ENCODE data around the gene RGS6.

The RGS6 gene

DNA sequence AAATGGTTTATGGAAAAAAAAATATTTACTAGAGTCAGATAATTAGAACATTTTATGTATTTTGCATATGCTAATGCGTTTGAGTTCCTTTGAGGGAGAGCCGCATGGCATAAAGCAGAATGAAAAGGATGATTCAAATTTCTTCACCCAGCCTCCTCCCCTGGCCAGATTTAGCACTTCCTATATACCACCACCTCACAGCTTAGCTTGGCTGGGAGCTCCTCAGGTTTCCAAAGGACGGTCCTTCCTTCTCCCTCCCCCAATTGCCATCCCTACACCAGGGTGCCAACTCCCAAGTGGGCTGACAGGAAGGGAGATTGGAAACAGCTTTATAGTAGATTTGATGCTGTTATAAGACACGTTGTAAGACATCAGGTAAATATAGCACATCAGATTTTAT lies 157.4 kb downstream of the RGS6 start:
- no peak for DNase-seq

DNA sequence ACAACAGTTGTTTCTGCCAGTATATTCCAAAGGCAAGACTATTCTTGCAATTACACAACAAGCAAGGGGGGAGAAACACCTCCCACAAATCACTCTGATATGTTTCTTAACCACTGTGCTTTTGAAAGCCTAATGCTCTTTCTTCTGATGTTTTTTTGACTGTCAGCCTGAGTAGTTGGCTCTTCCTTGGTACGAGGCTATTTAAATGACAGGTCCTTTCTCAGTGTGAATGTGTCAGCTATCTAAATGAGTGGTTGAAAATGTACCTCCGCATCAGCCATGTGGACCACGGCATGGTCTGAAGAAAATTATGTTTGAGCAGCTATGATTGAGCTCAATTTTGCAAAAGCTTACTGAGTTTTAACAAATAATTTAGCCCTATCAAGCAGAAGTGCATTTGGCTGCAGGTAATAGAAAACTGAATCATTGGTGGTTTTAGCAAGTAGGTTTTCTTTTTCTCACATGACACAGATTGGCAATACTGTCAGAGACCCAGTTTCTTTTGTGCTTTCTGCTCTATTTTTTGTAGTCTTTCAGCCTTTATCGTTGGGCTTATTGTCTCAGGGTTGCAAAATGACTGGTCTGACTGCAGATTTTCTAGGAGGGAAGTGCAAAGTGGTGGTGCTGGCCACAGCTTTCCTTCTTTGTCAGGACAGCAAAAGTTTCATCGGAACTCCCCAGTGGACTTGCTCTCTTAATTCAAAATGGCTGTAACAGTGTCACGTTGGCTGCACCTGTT lies 162.8 kb downstream of the RGS6 start:
- DNase-seq = no peak

DNA sequence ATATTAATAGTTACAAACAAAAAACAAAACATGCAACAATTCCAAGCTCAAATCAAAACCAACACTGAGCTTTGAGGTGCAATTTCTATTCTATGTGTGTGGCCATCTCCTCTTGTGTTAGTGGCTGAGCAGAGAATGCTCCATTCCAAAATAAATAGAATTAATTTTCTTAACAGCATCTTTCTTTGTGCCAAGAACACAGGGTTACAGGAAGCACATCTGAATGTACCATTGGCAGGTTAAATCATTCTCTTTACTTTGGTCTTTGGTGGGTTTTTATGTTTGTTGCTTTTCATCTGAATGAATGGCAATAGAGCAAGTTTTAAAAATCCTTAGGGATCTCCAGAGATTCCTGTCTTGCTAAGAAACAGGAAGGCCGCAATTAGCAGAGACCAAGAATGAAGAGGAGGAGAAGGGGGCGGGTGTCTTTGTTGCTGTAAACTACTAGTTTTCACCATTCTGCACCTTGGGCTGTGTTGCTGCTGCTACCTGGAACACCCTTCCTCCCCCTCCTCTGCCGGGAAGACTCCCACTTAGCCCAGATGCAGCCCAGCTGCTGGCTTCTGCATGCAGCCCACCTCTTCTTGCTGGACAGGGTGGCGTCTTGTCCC lies 165.0 kb downstream of the RGS6 start:
- no peak for DNase-seq

DNA sequence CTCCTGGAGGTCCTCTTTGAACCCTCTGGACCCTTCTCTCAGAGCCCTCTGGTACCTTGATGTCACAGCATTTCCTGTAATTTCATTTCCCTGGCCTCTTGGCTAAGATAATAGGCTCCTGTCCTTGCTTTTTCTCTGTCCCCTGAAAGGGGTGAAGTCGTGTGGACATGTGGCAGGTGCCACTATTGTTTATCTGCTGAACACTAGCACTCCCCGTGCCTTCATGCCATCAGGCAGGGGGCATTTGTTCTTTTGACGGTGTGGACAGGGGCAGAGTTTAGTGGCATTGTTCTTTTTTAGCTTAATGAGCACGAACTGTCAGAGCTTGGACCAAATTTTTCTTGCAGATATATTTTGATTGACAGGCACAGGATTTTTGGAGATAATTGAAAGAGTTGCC lies 166.0 kb downstream of the RGS6 start:
- no peak for DNase-seq

DNA sequence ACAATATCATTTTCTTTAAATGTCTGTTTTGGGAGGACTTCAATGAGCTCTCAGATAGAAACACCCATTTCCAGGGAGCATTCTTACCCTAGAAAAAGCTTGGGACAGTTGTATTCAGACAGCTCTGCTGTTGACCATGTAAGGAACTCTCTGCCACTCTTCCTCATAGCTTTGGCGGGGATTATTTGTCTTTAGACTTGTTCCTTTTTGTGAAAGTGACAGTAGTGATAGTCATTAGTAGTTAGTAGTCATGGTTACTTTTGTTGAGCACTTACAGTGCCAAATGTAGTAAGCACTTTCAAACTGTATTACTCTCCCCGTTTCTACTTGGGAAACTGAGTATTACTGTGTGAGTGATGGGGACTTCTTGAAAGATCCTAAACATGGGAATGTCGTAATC lies 167.3 kb downstream of the RGS6 start:
- DNase-seq = no peak

DNA sequence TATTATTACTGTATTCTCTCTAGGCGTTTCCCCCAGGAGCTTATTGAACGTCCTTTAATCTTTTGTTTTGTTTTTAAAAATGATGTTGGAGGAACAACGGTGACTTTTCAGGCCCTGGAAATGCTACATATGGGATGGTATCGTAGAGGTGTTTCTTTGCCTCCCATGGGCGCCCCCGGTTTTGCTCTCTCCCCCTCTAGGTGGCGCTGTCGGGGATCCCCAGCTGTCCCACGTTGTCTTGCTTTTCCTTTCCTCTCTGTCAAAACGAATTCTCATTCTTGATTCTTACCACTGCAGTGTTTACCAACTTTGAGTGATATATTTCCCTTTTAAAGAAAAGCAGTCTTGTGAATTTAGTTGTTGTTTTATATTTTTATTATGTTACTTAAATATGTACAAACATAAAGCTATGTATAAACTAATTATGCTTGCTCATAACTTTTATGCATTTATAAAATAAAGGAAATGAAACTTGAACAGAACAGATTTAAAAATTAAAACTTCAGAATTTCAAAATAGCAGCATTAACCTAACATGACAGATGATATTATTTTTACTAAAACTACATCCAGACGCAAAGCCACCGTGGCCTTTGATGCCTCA lies 171.9 kb downstream of the RGS6 start:
- DNase-seq = no peak

DNA sequence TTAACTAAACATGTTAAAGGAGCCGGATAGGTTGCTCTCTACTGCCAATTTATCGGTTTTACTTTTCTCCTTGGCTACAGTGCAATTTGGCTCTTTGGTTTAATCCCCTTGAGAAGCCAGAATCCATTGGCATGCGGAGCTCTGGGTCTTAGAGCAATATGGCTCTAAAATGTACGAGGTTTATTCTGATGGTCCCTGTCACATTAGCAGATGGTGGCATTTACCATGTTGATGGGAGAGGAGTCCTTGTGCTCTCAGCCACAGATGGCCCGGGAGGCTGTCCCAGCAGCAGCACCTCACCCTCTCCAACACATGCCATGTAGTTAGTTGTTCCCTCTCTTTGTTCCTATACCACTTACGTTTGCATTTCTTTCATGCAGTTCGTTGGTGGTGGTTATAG lies 179.7 kb downstream of the RGS6 start:
- DNase-seq = no peak

DNA sequence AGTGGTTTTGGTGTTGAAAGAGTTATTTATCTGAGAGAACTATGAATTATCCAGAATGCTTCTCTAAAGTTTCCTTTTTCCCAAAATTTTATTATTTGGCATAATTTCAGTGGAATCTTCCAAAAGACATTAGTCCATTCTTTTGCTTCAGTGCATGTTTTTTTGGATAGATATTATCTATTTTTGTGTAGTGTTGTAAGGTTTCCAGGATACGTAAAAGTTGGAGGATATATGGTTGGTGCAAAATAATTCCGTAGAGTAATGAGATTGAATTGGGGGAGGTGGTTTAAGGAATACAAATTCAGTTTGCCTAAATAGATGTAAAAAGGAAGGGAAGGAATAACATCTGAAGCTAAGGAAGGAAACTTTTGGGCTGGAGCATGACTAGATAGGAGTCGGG lies 186.6 kb downstream of the RGS6 start:
- no peak for DNase-seq

DNA sequence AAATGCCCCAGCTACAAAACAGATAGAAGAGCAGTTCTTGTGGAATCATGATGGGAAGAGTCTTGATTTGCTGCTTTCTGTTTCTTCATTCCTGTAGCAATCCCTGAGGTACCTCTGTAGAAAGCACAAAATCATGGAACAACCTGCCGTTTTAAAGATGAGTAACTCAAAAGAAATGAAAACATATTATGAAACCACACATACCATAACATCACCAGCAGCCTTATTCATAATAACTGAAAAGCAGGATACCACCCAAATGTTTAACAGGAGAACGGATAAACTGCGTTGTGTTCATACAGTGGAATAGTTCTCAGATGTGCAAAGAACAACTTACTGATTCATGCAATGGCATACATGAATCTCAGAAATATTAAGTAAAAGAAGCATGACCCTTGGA lies 188.1 kb downstream of the RGS6 start:
- DNase-seq = no peak

DNA sequence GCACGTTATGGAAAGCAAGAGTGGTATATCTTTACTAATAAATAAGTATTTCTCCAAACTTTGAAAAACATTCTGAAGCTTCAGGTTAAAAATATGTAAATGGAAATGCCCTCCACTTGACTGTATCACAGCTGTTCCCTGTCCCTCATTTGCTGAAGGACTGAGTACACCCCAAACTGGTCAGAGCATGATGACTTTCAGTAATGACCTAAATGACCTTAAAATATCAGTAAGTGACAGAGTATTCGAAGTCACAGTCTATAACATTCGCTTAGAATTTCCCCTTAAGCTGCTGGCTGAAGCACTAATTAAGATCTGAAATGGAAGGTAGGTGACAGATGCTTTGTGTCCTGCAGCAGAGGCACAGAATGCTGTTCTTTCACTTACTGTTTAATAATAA lies 191.5 kb downstream of the RGS6 start:
- DNase-seq = no peak

DNA sequence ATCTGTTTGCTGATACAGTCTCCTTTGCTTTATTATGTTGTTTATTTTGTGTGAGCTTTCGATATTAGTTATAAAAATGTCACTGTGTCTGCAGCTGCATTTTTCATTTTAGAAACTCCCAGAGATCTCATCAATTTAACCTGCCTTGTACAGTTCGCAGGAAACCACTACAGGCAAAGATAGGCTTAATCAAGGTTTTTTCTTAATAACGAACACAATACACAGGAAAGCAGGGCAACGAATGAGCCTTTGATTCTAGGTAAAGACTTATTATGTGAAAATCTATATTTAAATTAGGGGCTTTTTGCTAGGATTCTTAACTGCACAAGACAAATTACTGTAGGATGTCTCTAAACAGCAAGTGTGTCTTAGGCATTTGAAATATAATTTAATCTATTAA lies 191.9 kb downstream of the RGS6 start:
- no peak for DNase-seq

DNA sequence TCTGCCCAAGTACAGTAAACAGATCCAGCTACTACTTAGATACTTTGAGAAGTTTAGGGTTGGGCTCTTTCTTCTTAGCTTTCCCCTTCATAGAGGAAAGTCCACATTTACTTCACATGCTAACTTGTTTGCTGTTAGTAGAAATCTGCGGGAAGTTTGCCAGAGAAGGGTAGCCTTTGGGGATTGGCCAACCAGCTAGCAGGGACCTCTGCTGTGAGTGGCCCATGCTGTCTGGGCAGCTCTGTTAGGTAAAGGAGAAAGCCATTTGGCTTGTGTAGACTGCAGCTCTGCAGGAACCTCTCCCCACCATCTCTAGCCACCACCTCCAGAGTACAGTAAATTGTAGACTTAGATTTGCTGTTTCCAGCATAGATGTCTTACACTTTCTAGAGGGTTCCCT lies 193.9 kb downstream of the RGS6 start:
- DNase-seq = no peak

DNA sequence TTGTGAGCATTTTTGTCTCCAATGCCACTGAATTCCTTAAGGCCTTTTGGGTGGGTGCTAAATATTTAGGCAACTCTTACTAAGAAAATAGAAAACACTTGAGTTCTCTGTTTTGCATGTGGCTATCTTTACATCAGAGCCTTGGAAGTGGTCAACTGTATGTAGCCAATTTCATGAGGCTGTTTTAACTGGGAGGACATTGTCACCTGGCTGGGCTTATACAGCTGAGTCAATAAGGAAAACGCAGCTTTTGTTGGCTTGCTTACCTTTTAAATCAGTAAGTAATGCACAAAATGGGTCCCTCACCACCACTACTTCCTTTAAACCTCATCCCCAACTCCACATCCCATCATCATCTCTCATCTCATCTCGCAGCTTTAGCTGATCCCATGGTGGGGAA lies 194.3 kb downstream of the RGS6 start:
- no peak for DNase-seq

DNA sequence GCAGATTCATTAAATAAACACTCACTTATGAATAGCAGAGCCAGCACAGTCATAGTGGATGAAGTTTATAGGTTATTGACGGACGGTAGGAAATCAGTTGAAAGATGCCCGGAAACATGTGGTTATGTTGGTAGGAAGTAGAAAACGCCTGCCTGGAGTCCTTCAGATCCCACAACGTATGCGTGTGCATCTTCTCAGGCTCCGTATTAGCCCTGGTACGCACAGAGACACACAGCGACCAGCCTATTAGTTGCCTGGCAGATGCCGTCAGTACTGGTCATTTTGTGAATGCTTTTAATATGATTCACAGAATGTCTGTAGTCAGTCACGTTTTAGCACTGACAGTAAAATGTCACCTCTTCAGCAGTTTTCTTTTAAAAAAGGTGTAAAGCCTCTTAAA lies 196.4 kb downstream of the RGS6 start:
- no peak for DNase-seq

DNA sequence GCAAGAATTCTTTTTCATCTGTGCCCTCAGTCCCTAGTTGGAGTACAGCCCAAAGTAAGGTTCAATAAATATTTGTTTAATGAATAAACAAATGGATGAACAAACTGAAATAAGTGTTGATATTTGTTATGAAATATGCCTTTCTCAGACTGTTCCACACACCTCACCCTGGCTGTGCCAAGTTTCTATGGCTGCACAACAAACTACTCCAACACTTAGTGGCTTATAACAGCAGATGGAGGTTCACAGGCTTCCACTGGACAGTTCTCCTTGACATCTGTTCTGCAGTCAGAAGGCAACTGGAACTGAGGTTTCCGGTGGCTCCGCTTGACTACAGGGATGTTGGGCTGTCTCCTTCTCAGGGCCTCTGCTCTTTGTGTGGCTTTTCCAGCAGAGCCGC lies 197.1 kb downstream of the RGS6 start:
- DNase-seq = no peak

DNA sequence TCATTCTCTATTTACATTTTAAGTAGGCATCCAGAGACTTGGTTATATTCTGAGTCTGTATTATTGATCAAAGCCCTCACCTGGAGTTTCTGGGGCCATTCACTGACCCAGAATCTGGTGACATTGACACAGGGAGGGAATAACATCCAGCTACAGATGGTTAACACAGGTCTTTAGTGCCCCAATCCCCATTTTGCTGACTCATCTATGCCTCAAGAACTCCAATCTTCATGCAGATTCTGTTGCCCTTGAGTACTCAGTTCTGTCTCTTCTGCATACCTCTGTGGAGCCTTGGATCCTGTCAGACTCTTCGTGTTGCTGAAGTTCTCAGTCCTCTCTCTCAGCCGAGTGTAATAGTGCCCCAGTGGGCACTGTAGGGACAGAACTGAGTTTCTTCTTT lies 208.9 kb downstream of the RGS6 start:
- no peak for DNase-seq

DNA sequence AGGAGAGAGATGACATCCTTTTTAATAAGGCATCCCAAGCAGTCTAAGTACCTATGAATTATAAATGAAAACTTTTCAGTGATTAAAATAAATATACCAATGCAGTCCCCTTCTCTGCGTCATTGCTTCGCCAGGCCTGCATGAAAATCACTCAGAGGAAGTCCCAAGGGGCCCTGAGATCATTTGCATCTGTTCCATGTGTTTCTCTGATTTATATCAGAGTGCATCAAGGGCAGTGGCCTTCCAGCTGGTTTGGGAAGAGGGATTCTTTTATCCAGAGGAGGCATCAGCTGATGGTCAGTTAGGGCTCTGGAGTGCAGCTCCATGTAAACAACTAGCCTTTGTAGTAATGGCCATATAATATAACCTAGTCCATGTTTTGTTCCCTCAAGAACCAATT lies 210.1 kb downstream of the RGS6 start:
- peak; percentile 80 for DNase-seq

DNA sequence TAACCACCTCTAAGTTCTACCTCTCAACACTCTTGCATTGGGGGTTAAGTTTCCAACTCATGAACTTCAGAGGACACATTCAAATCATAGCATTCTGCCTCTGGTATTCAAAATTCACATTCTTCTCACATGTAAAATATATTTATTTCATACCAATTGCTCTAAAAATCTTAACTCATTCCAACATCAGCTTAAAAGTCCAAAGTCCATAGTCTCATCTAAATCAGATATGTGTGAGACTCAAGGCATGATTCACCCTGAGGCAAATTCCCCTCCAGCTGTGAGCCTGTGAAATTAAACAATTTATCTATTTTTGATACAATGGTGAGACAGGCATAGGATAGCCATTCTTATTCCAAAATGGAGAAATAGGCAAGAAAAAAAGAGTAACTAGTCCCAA lies 214.0 kb downstream of the RGS6 start:
- DNase-seq = no peak

DNA sequence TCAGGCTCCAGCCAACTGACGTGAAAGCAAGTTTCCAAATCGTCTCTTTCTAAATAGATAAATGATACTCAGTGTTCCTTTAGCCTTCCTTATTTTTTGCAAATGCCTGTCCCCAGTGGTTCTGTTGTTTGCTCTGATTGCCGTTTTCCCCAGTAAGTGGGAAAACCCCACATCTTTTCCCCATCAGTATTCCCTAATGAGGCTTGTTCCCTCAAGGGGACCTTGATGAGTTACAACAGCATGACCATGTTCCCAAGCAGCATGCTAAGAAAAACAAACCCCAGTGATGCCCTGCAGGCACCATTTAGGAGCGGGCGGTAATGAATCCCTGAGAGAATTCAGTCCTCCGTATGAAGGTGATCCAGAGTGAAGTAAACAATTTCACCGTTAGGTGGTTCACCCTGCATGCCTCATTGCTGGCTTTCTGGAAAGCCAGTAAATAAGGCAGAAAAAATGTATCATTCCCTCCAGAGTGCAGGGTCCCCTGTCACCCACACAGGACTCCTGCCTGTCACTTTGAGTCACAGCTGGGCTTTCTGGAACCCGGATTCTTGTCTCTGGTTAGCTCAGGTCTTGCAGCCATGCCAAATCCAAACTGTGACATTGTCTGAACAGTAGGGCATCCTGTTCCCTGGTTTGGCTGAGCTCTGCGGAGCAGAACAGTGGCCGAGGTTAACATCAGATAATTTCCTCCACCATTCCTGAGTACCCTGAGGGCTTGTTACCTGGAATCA lies 222.6 kb downstream of the RGS6 start:
- no peak for DNase-seq

DNA sequence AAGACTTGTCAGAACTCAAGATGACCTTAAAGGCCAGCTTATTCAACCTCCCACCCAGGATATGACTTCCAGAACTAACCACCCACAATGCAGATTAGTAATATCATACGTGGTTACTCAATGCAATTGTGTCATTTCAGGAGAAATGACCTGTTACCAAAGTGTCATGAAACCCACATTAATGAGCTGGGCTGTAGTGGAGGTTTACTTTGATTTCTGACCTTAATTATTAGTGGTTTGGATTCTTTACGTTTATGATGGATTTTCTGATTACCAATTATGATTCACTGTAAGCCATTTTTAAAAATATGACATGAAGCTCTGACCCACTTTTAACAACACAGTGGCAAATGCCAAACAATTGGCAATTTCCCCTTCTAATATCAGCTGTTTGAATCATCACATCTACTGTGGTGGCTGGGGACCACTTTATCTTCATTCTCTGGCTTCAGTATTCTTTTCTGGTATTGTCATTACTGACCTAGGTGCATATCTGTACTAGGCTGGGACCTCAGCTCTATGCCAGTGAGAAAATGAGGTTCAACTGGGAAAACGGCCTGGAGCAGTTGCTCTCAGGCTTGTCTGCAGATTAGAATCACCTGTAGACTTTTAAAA lies 223.3 kb downstream of the RGS6 start:
- no peak for DNase-seq

DNA sequence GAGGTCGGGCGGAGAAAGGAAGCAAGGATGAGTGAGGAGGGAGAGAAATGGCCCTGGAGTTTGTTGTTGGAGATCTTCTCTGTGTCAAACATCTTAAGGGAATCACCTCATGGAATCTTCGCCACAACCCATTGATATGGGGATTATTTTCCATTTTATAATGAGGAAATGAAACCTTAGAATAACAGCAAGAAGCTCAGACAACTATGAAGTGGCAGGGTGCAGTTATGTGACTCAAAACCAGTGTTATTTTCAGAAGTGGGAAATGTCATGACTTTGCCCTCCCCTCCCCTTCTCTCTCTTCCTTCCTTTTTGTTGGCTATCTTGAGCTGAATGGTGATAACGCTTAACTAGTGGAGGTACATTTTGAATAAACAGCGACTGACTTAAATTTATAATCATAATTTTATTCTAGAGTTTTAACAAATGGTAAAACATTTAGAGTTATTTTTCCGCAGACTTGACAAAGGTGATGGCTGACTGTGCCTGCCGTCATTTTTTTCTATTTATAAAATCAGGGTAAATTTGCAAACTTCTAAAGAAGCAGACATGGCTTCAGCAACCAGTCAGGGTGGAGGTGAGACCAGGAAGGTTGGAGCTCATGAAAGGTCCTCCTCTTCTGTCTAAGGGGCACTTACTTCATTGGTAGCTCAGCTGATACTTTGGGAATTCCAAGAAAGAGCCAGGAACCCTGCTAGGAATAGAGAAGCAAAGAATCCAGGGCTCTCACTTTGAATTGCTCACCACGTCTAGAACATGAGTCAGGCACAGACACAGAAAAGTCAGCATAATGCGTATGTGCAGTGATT lies 232.4 kb downstream of the RGS6 start:
- no peak for DNase-seq

DNA sequence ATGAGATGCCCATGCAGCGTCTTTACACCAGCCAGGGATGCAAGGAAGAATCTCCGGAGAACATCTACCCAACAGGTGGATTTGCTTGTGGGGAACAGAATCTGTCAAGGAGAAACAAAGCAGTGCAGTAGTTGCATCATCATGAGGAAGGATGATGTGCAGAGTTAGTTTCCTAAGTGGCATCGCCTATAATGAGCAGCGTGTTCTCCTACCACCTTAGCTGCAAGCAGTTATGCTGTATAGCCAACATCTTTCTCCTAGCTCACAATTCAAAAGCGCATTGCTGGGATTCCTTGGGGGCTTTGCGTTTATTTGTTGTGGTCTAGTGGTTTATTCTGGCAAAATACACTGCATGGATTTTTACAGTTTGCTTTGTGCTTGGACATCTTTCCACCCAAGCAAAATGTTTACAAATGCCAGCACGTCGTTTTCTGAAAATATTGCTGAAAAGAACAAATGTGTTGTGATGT lies 233.0 kb downstream of the RGS6 start:
- no peak for DNase-seq

DNA sequence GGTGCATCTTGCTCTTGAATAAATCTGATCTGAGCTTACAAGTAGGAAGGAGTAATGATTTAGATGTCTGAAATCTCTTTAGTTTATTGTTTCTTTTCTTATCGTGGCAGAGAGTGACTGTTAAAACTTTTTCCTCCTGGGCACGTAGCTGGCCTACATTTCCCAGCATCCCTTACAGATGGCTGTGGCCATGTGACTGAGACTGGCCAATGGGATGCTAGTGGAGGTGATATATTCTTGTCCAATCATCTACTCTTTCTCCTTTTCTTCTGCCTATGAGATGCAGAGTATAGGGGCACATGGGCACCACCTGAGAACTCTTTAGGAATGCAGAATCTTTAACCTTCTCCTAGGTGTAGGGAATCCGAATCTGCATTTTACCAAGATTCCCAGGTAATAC lies 237.3 kb downstream of the RGS6 start:
- DNase-seq = no peak

Measured in DMS79 (cell line).